HG03432 (cell line): ENCODE measurements around the gene CIBAR2.
A peak's percentile ranks its signal among the peaks of the same experiment; 100 is the strongest.
"Not testable (repeated sequence)": the region's sequence is repeated elsewhere in the genome, so short reads cannot be mapped to it uniquely, and the experiment has no call there.

ENCODE experiments used
- ATAC-seq: cut with Tn5 transposase; IDR thresholded peaks from one replicate; pipeline ENCODE4 v1.9.1; 2021; ENCODE audit warnings: mild to moderate bottlenecking, moderate library complexity; ENCODE audit not compliant: unreplicated experiment

CIBAR2 gene

DNA sequence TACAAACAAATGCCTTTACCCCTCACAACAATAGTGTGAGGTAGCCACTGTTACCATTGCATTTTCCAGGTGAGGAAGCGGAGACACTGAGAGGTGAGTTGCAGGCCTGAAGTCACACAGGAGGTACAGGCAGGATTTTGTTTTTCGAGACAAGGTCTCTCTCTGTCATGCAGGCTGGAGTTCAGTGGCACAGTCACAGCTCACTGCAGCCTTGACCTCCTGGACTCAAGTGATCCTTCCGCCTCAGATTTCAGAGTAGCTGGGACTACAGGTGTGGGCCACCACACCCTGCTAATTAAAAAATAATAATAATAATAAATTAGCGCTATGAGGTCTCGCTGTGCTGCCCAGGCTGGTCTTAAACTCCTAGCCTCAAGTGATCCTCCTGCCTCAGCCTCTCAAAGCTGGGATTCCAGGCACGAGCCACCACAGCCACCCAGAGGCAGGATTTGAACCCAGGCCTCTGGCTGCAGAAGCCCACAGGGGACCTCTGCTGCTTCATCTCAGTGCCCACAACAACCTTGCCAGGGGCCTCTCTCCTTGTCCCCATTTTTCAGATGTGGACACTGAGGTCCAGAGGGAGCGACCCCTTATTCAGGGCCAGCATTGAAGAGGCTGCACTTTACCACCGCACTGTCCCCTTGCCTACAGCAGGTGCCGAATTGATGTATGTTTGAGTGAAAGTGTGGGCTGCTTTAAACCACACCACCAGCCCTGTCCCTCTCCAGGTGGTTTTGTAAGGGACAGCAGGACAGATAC, 16.0 kb upstream of the CIBAR2 start:
- no peak for ATAC-seq

DNA sequence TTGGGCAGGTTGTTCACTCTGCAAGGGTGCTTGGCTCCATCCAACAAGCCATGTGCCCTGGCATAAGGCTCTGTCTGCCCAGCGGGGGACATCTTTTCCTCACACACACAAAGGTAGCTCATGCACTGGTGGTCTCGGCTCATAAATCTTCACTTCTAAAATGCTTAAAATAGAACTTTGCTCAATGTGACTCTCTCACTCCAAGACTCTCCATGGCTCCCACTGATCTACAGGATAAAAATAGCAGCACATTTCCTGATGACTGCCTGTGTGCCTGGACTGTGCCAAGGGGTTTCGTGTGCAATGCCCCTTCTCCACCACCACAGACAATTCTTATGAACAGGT, 15.1 kb upstream of the CIBAR2 start:
- ATAC-seq, result no peak

GRCh38 chr16:85126705-85127378, 14.6 kb upstream of the CIBAR2 start:
- no peak for ATAC-seq

GRCh38 chr16:85126394-85126704, 14.1 kb upstream of the CIBAR2 start:
- ATAC-seq, result no peak

DNA sequence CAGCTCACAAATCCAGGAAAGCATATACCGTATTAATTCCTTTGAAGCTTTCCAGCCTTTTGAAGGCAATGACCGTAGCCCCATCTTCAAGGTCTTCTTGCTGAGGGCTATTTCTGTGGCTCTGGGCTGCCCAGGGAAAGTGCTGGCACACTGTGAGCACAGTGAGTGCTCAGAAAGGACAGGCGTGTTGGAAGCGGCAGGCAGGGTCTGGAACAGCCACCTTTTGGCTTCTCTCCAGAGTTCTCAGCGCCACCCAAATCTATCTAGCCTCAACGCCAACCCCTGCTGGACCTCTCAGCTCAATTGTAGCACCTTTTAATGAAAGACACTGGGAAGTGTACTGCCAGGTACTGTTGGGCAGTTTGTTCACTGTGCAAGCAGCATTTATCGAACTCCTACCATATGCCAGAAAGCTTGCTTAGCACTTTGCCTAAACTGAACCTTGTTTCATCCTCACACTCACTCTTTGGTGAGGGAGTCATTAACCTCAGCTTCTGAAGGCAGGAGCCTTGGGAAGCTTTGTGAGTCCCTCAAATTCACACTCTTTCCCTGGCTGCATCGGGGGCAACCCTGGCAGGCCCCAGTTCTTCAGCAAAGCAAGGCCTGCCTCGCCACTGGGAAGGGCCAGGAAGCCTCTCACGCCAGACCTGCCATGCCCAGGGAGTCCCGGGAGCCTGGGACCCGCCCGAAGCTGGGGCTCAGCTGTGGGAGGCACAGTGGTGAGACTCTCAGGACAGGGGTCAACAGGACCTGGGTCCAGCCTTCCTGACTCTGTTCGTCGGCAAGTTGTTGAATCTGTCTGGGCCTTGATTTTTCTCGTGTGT, 13.5 kb upstream of the CIBAR2 start:
- no peak for ATAC-seq

- no peak for ATAC-seq
These were observed 12.5 kb upstream of the CIBAR2 start for GRCh38 chr16:85124636-85125346.

- no peak for ATAC-seq
These were observed 11.8 kb upstream of the CIBAR2 start for GRCh38 chr16:85123891-85124635.

GRCh38 chr16:85123441-85123840, 11.2 kb upstream of the CIBAR2 start:
- not testable (repeated sequence) for ATAC-seq

DNA sequence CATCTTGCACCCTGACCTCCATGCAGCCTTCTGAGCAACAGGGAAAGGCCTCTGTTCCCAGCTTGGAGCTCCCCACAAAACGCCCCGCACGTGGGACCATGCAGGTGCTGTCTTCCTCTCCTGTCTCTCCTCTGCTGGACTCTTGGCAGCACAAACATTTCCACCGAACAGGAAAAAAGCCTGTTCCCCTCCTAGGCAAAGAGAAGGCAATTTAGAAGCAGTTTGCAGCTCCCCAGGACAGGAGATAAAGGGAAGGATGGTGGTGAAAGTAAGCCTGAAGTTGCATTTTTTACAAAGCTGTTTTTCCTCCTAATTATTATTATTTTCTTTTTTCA, 7.7 kb upstream of the CIBAR2 start:
- ATAC-seq, result no peak

GRCh38 chr16:85117418-85117817, 5.1 kb upstream of the CIBAR2 start:
- ATAC-seq, result no peak

DNA sequence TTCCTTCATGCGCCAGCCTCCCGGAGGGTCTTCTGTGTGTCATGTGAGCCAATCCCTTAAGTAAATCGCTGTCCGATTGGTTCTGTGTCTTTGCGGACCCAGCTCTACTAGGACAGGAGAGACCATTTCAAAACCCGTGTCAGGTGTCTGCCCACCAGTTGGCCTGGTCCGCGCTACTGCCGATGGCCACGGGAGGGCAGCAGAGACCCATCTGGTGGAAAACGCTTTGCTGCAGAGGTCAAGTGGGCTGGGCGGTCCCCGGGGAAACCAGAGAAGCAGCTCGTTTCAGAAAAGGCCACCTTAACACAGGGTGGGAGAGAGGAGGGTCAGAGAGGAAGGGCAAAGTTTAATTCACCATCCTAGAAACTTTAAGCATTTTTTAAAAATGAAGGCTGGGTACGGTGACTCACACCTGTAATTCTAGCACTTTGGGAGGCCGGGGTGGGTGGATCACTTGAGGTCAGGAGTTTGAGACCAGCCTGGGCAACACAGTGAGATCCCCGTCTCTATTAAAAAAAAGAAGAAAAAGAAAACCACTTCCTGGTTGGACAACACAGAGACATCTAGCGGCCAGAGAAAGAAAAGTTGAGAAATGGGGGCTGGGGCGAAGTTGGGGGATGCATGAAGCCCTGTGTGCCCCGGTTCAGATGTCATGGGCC, 2.8 kb upstream of the CIBAR2 start:
- ATAC-seq, result peak; percentile 63

- no peak for ATAC-seq
These were observed 1.6 kb upstream of the CIBAR2 start for GRCh38 chr16:85113913-85114312.

GRCh38 chr16:85113168-85113733, 979 bp upstream of the CIBAR2 start:
- no peak for ATAC-seq

DNA sequence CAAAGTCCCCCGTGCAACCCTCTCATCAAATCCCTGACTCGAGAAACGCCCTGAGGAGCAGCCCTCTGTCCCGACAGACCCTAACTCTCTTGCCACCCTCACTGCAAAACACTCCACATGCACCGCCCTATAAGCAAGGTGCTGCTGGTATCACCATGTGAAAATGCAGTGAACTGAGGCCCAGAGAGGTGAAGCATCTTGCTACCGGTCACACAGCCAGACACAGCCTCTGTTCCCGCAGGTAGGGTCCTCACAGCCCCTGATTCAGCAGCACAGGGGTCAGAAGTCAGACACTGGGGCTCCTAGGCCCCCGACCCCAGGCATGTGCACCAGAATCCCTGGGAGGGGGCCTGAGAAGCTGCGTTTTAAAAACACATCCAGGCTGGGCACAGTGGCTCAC, 1.1 kb downstream of the CIBAR2 start:
- ATAC-seq, result no peak

- no peak for ATAC-seq
These were observed 2.2 kb downstream of the CIBAR2 start for GRCh38 chr16:85110105-85110504.

GRCh38 chr16:85107532-85107931, 4.7 kb downstream of the CIBAR2 start:
- no peak for ATAC-seq

DNA sequence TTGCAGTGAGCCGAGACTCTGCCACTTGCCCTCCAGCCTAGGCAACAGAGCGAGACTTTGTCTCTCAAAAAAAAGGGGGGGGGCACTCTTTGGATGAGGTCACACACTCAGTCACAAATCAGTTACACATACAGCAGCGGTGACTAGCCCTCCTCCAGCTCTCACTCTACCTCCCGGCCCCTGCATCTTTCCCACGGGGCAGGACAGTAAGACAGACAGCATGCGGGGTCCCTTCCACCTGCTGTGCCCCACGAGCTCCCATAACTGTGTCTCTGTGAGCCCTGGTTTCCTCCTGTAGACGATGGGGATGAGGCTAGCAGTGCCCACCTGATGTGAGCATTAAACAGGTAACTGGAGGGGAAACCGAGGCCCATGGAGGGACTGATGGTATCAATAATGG, 5.2 kb downstream of the CIBAR2 start:
- ATAC-seq, result no peak

GRCh38 chr16:85105475-85105874, 6.8 kb downstream of the CIBAR2 start:
- ATAC-seq, result no peak

DNA sequence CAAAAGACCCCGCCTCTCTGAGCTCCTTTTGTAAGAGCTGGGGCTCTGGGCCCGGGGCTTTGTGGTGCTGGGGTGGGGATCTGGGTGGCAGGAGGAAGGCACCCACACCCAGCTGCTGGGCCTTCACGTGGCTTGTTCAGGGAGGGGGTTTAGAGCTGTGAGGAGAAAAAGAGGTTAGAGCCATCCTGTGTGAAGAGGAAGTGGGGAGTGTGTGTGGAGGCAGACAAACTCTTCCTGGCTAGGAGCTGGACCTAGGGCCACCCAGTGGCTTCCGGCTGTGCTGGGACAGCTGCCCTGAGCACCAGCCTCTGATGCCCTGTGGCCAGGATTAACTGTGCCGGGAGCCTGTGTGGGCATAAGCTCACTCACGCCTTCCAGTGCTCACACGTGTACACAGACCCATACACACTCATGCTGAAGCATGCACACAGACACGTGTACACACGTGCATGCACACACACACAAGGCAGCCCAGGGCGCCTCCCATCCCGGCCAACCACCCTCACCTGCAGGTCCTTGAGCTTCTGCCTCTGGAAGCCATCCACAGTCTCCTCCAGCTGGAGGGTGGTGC, 7.4 kb downstream of the CIBAR2 start:
- peak; percentile 66 for ATAC-seq

DNA sequence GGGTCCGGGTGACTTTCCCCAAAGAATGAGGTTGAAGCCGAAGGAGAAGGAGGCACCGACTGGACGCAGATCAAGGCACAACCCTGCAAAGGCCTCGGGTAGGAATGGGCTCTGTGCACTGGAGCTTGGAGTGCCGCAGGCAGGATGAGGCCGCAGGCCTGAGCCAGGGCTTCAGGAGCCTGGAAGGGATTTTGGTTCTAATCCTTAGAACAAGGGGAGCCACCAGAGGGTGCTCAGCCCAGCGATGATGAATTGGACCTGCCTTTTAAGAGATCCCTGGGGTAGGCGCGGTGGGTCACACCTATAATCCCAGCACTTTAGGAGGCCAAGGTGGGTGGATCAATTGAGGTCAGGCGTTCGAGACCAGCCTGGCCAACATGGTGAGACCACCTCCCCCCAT, 8.1 kb downstream of the CIBAR2 start:
- no peak for ATAC-seq
